HepG2 (cell line): ENCODE results near the gene KIF7. TPM values are rescaled to one million over a fixed set of nuclear protein-coding genes. Genes with fewer than 3 reads are reported as not detected.

ENCODE experiments used
- ATAC-seq: fragments of 200-7000 bp; cut with Tn5 transposase; 3 replicates; pipeline ENCODE4 v1.9.1; 2020; ENCODE audit warnings: mild to moderate bottlenecking, moderate library complexity
- BruUV-seq: library from RNA; stranded (reverse); fragments of 400-500 nt; replicated peaks from 2 replicates; lab custom pipeline; 2021; lab: Mats Ljungman, UMichigan
- CTCF ChIA-PET: fragments of 300-600 bp; formaldehyde crosslinking; extraction: SDS; loops from one replicate; lab custom pipeline; 2021; ENCODE audit warnings: low total read pairs, inconsistent platforms, low intra/inter-chr PET ratio; lab: Yijun Ruan, JAX
- POLR2A ChIA-PET: fragments of 350-600 bp; sonication (Branson Sonifier 250); formaldehyde crosslinking; loops from one replicate; lab custom pipeline; 2020; ENCODE audit warnings: antibody characterized with exemption, inconsistent platforms; lab: Yijun Ruan, JAX
- DNase-seq: peaks from one replicate; pipeline ENCODE4 v3.0.0-alpha.2; 2015; ENCODE audit warnings: low spot score
- FAIRE-seq: peaks from 3 replicates; lab custom pipeline; 2011; peaks lifted over from hg19 to GRCh38; lab: Jason Lieb, UNC
- H2AFZ ChIP-seq: one replicate; pipeline ENCODE4 v1.6.1; 2011; ENCODE audit warnings: low read length, inconsistent platforms
- H3K27ac ChIP-seq: fragments of 300-600 bp; 3 replicates; pipeline ENCODE4 v1.8.0; 2011; ENCODE audit warnings: mixed run types, mild to moderate bottlenecking, mixed read lengths, low read length, inconsistent platforms; ENCODE audit not compliant: insufficient read depth; ENCODE audit errors: extremely low read length
- H3K27me3 ChIP-seq, 2 experiments: fragments of 200-600 bp in 1 of 2; 2 replicates in 1 of 2; 3 replicates in 1 of 2; pipeline versions ENCODE4 v1.6.0 to v1.8.0; 2011; ENCODE audit warnings: low read length in 2 of 2, mild to moderate bottlenecking in 2 of 2, moderate library complexity in 2 of 2, inconsistent platforms in 1 of 2; ENCODE audit not compliant: insufficient read depth in 2 of 2, control insufficient read depth in 1 of 2
- H3K36me3 ChIP-seq, 2 experiments: fragments of 200-600 bp in 1 of 2; replicated peaks in 1 of 2; 2 replicates in 1 of 2; 3 replicates in 1 of 2; pipeline versions ENCODE4 v1.5.1 to v1.8.0; 2011; ENCODE audit warnings: low read length in 2 of 2, inconsistent platforms in 1 of 2; ENCODE audit not compliant: insufficient read depth in 2 of 2, control insufficient read depth in 1 of 2
- H3K4me1 ChIP-seq: 2 replicates; pipeline ENCODE4 v1.5.1; 2012; ENCODE audit warnings: low read length, inconsistent platforms; ENCODE audit not compliant: insufficient read depth
- H3K4me2 ChIP-seq: 2 replicates; pipeline ENCODE4 v1.6.0; 2011; ENCODE audit warnings: low read depth, low read length, inconsistent platforms
- H3K4me3 ChIP-seq, 3 experiments: fragments of 200-600 bp in 1 of 3; sonication (generic), shearing (Covaris generic) in 1 of 3; replicated peaks in 1 of 3; 2 replicates each; pipeline ENCODE4 v1.5.1; 2011 to 2016; ENCODE audit warnings: low read length in 3 of 3, inconsistent platforms in 2 of 3, low read depth in 2 of 3, mild to moderate bottlenecking in 2 of 3, control low read depth in 1 of 3, mixed read lengths in 1 of 3; ENCODE audit not compliant: insufficient read depth in 1 of 3
- H3K79me2 ChIP-seq: one replicate; pipeline ENCODE4 v1.6.1; 2011; ENCODE audit warnings: low read length, inconsistent platforms; ENCODE audit not compliant: insufficient read depth
- H3K9ac ChIP-seq: 2 replicates; pipeline ENCODE4 v1.6.0; 2011; ENCODE audit warnings: mild to moderate bottlenecking, low read depth, low read length, inconsistent platforms; ENCODE audit not compliant: insufficient read depth
- H3K9me3 ChIP-seq: 2 replicates; pipeline ENCODE4 v1.5.1; 2012; ENCODE audit warnings: mild to moderate bottlenecking, low read length
- H4K20me1 ChIP-seq: 2 replicates; pipeline ENCODE4 v1.6.0; 2011; ENCODE audit warnings: inconsistent platforms, mild to moderate bottlenecking, low read length, moderate library complexity; ENCODE audit not compliant: insufficient read depth
- BRCA1 ChIP-seq: sonication (generic); formaldehyde crosslinking; IDR thresholded peaks from 2 replicates; pipeline ENCODE4 v1.4.0; 2020; ENCODE audit warnings: missing genetic modification reagents
- EZH2 ChIP-seq: conservative IDR thresholded peaks from 2 replicates; pipeline ENCODE4 v1.6.1; 2012; ENCODE audit warnings: mild to moderate bottlenecking, low read depth, low read length, moderate library complexity
- HNF1B ChIP-seq: sonication (generic); formaldehyde crosslinking; IDR thresholded peaks from 2 replicates; pipeline ENCODE4 v1.5.1; 2020; ENCODE audit warnings: mild to moderate bottlenecking, moderate library complexity, missing genetic modification reagents
- IRX3 ChIP-seq: sonication (generic); formaldehyde crosslinking; IDR thresholded peaks from 2 replicates; pipeline ENCODE4 v1.8.1; 2023; ENCODE audit warnings: mild to moderate bottlenecking, low read depth, missing genetic modification reagents, borderline replicate concordance
- MBD4 ChIP-seq: IDR thresholded peaks from 2 replicates; pipeline ENCODE4 v1.6.1; 2012; ENCODE audit warnings: low read length, inconsistent platforms, borderline replicate concordance
- MLXIP ChIP-seq: sonication (generic); formaldehyde crosslinking; IDR thresholded peaks from 2 replicates; pipeline ENCODE4 v1.9.0; 2021; ENCODE audit warnings: missing genetic modification reagents, borderline replicate concordance
- NCOA2 ChIP-seq: sonication (generic); formaldehyde crosslinking; IDR thresholded peaks from 2 replicates; pipeline ENCODE4 v1.8.0; 2022; ENCODE audit warnings: inconsistent platforms
- PATZ1 ChIP-seq: sonication (generic); formaldehyde crosslinking; IDR thresholded peaks from 2 replicates; pipeline ENCODE4 v1.4.0; 2020; ENCODE audit warnings: missing genetic modification reagents
- RCOR2 ChIP-seq: IDR thresholded peaks from 2 replicates; pipeline ENCODE4 v1.6.1; 2016; ENCODE audit warnings: missing biosample characterization, missing genetic modification reagents
- SNRNP70 ChIP-seq: fragments of 200-400 bp; formaldehyde crosslinking; IDR thresholded peaks from 2 replicates; pipeline ENCODE4 v1.6.1; 2017; ENCODE audit warnings: mild to moderate bottlenecking, low read depth, low read length, moderate library complexity
- ZHX1 ChIP-seq: sonication (generic); formaldehyde crosslinking; IDR thresholded peaks from 2 replicates; pipeline ENCODE4 v1.8.1; 2022; ENCODE audit warnings: low read depth, mild to moderate bottlenecking, missing genetic modification reagents
- ZNF660 ChIP-seq: sonication (generic); formaldehyde crosslinking; IDR thresholded peaks from 2 replicates; pipeline ENCODE4 v1.5.1; 2020; ENCODE audit warnings: mild to moderate bottlenecking, low read depth, missing genetic modification reagents, borderline replicate concordance
- ZNF788 ChIP-seq: sonication (generic); formaldehyde crosslinking; IDR thresholded peaks from 2 replicates; pipeline ENCODE4 v1.5.0; 2020; ENCODE audit warnings: mild to moderate bottlenecking, missing genetic modification reagents, borderline replicate concordance
- WGBS: methylation state at CpG from one replicate; pipeline ENCODE4 v1.1.6; 2017; ENCODE audit warnings: low lambda C conversion rate; 5-methylcytosine and 5-hydroxymethylcytosine counted together
- in situ Hi-C: cut with HindIII; loops from 2 replicates; pipeline ENCODE4 v1.10.0; 2017; ENCODE audit warnings: low pct_unique_long_range_greater_than_20kb; ENCODE audit not compliant: extremely low pct_ligation_motif_present
- intact Hi-C: fragments of 100-400 bp; cut with micrococcal nuclease; formaldehyde crosslinking; loops from one replicate; pipeline ENCODE4 v1.10.0; 2022; ENCODE audit not compliant: unreplicated experiment
- polyA plus RNA-seq, 8 experiments: library from polyadenylated mRNA; depleted of rRNA in 3 of 8; stranded (reverse) in 7 of 8; unstranded in 1 of 8; fragments of >200 nt; fragmentation: Illumina TruSeq in 4 of 8; extraction: Trizol in 4 of 8; gene quantifications; 2 replicates each; pipeline versions ENCODE4 v1.2.1 to v1.2.3, GENCODE V29; 2011 to 2016; ENCODE audit warnings: low read depth in 4 of 8, missing spikeins in 1 of 8, mixed read lengths in 1 of 8; ENCODE audit not compliant: insufficient read depth in 1 of 8
- total RNA-seq, 5 experiments: library from RNA; depleted of rRNA; stranded (reverse); fragments of >200 nt; fragmentation: Illumina TruSeq; extraction: Trizol; gene quantifications; 2 replicates each; pipeline ENCODE4 v1.2.3, GENCODE V29; 2016; ENCODE audit warnings: low read depth in 1 of 5

The KIF7 gene
- total and polyA plus RNA-seq, 2 of the 13 experiments (the other 11 are each of a cell fraction or from before 2014, with no cell fraction given): 1.5 to 6.2 TPM

- peaks cover 6% of the 10 kb centered on the region; the same call in 1 of the 2 replicates for H3K4me1 ChIP-seq
- TF ChIP-seq PATZ1 (CRISPR knock-in tag): no peak
- no peak for TF ChIP-seq RCOR2 (CRISPR knock-in tag)
- no peak for TF ChIP-seq EZH2
- no peak for TF ChIP-seq NCOA2 (CRISPR knock-in tag)
- no peak for TF ChIP-seq ZHX1 (CRISPR knock-in tag)
- no peak for TF ChIP-seq MLXIP (CRISPR knock-in tag)
- TF ChIP-seq MBD4: no peak
- no peak for TF ChIP-seq BRCA1 (CRISPR knock-in tag)
- no peak for TF ChIP-seq HNF1B
- TF ChIP-seq IRX3 (CRISPR knock-in tag): no peak
- no peak for TF ChIP-seq ZNF660 (CRISPR knock-in tag)
- TF ChIP-seq ZNF788 (CRISPR knock-in tag): no peak
- no peak for TF ChIP-seq SNRNP70
- TF ChIP-seq, all 625 proteins: peak for 0
- Histone ChIP-seq H4K20me1 (no peaks in the 10 kb centered on the region), H3K4me3 (no peak overlapping the region), H3K27ac (no peak overlapping the region), H3K9ac (no peak overlapping the region), H3K36me3 (no peaks in the 10 kb centered on the region; a peak in 2 of 5 replicates), H3K4me2 (no peak overlapping the region), H3K79me2 (no peaks in the 10 kb centered on the region), H3K27me3 (no peaks in the 10 kb centered on the region), H3K9me3 (no peaks in the 10 kb centered on the region), H2AFZ (no peak overlapping the region)
- in situ Hi-C loops: no loop called here
- ChIA-PET POLR2A (no interaction called here), CTCF (no interaction called here)
- 100% methylated on average over 1 of the region's 8 CpGs for WGBS
- no peak for DNase-seq
- intact Hi-C loops: no loop called here
- ATAC-seq: no peak
- FAIRE-seq: no peak
- BruUV-seq: no TSS peak
Observed at GRCh38 chr15:89645680-89646079, 9.6 kb downstream of the KIF7 start.
